Tibial nerve (tissue), 4 donors: ENCODE measurements around the gene ITGA5. TPM values are rescaled to one million over a fixed set of nuclear protein-coding genes. Genes with fewer than 3 reads are reported as not detected.

Source experiments
- DNase-seq, 2 donors: peaks; one replicate each; pipeline ENCODE4 v3.0.0-alpha.2; 2019; ENCODE audit warnings: low spot score in 2 of 2
- H3K27ac ChIP-seq, 4 donors: fragments of 200-600 bp; sonication (generic) in 3 of 4; one replicate each; pipeline ENCODE4 v1.5.1; 2017 to 2019; ENCODE audit warnings: mild to moderate bottlenecking in 1 of 4
- H3K27me3 ChIP-seq, 2 donors: fragments of 200-600 bp; sonication (generic) in 1 of 2; one replicate each; pipeline versions ENCODE4 v1.5.1 to v1.6.0; 2017 to 2019
- H3K36me3 ChIP-seq, 3 donors: fragments of 200-600 bp; sonication (generic); one replicate each; pipeline ENCODE4 v1.5.1; 2018 to 2019
- H3K4me1 ChIP-seq, 4 donors: fragments of 200-600 bp; sonication (generic) in 3 of 4; one replicate each; pipeline ENCODE4 v1.5.1; 2017 to 2019
- H3K4me3 ChIP-seq, 4 donors: fragments of 200-600 bp; sonication (generic) in 3 of 4; one replicate each; pipeline ENCODE4 v1.5.1; 2017 to 2019; ENCODE audit warnings: mild to moderate bottlenecking in 1 of 4, moderate library complexity in 1 of 4
- H3K9me3 ChIP-seq, 4 donors: fragments of 200-600 bp; sonication (generic) in 3 of 4; one replicate each; pipeline ENCODE4 v1.5.1; 2017 to 2019
- CTCF ChIP-seq, 5 experiments: fragments of 200-600 bp in 3 of 5; fragments of 450-650 bp in 2 of 5; sonication (generic) in 3 of 5; IDR thresholded peaks; one replicate each; pipeline ENCODE4 v1.5.1; 2016 to 2019; ENCODE audit warnings: antibody characterized with exemption in 5 of 5, mild to moderate bottlenecking in 3 of 5, moderate library complexity in 2 of 5
- EP300 ChIP-seq, 2 donors: sonication (generic); formaldehyde crosslinking; IDR thresholded peaks; one replicate each; pipeline ENCODE4 v1.6.1; 2017; ENCODE audit warnings: antibody characterized with exemption in 2 of 2, mild to moderate bottlenecking in 1 of 2
- POLR2A ChIP-seq, 2 donors: fragments of 450-650 bp; IDR thresholded peaks; one replicate each; pipeline ENCODE4 v1.6.1; 2017; ENCODE audit warnings: antibody characterized with exemption in 2 of 2, mild to moderate bottlenecking in 2 of 2, moderate library complexity in 2 of 2
- WGBS, 2 donors: methylation state at CpG; one replicate each; pipeline ENCODE4 v1.1.5; 2018; 5-methylcytosine and 5-hydroxymethylcytosine counted together
- total RNA-seq, 4 donors: library from RNA; depleted of rRNA; stranded (reverse); fragments of >200 nt; gene quantifications; one replicate each; pipeline ENCODE4 v1.1.0, GENCODE V29; 2016

ITGA5 gene
- total RNA-seq, 4 donors from 2014 or later: 73.6 to 145 (median 123) TPM

DNA sequence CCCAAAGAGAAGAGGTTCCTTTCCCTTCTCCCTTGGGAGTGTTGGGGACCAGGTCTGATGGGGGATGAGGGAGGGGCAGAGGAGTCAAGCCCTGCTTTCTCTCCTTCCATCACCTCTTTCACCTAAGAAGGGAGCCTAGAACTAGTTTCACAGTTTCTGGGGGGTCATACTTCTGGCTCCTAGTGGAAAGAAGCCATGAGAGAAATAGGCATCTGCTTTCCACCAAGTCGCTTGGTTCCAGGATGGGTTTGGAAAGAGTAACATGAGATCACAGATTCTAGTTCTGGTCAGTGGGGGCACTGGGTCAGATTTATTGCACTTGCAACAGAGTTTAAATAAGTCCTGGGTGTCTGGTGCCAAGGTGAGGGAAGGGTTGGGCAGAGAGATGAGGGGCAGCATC, 24.1 kb downstream of the ITGA5 start:
- DNase-seq: no peak
- TF ChIP-seq EP300 (IDR thresholded peaks at IDR 0.05) (no peak), POLR2A (IDR thresholded peaks at IDR 0.05) (no peak), CTCF (IDR thresholded peaks at IDR 0.05) (no peak)
- no peaks in the 10 kb centered on the region for H3K9me3 ChIP-seq
- H3K4me1 ChIP-seq: peaks cover 0 to 15% (median 6%) of the 10 kb centered on the region in 4 donors
- H3K36me3 ChIP-seq: peaks cover 0 to 57% (median 0%) of the 10 kb centered on the region in 3 donors
- H3K4me3 ChIP-seq: no peak overlapping the region
- no peaks in the 10 kb centered on the region for H3K27me3 ChIP-seq
- 94 to 95% methylated on average over 1 of the region's 1 CpG for WGBS, 2 donors
- no peak overlapping the region for H3K27ac ChIP-seq

DNA sequence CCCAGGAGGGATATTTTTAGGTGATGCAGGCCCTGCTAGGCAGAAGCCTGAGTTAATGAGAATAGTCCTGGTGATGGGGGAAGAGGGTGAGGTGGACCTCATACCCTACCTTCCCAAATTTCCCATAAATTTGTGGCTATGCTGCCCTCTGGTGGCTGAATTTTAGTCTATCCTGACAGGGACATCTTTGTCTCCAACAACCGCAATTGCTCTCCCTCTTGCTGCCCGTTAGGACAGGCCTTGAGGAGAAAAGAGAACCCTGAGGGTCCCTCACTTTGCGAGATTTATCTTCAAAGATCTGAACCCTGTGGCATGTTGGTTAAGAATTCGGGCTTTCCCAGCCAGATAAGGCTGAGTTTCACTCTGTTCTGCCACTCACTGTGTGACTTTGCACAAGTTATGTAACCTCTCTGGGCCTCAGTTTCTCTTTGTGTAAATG, 24.8 kb downstream of the ITGA5 start:
- H3K36me3 ChIP-seq: peaks cover 0 to 50% (median 0%) of the 10 kb centered on the region in 3 donors
- H3K4me3 ChIP-seq: no peak overlapping the region
- no peaks in the 10 kb centered on the region for H3K27me3 ChIP-seq
- no peaks in the 10 kb centered on the region for H3K9me3 ChIP-seq
- 29 to 33% methylated on average over 4 of the region's 4 CpGs for WGBS, 2 donors
- peaks cover 0 to 11% (median 6%) of the 10 kb centered on the region in 4 donors for H3K4me1 ChIP-seq
- TF ChIP-seq EP300 (IDR thresholded peaks at IDR 0.05) (no peak), POLR2A (IDR thresholded peaks at IDR 0.05) (no peak), CTCF (IDR thresholded peaks at IDR 0.05) (peak; percentile 56 to 66 (median 61))
- H3K27ac ChIP-seq: no peak overlapping the region
- DNase-seq: peak in 1 of 2 donors; percentile 77

GRCh38 chr12:54393743-54394142, 25.3 kb downstream of the ITGA5 start:
- DNase-seq: no peak
- Histone ChIP-seq H3K9me3 (no peaks in the 10 kb centered on the region), H3K4me3 (no peak overlapping the region), H3K36me3 (peaks cover 0 to 44% (median 0%) of the 10 kb centered on the region in 3 donors), H3K27ac (no peak overlapping the region), H3K27me3 (no peaks in the 10 kb centered on the region), H3K4me1 (peaks cover 0 to 11% (median 6%) of the 10 kb centered on the region in 4 donors)
- WGBS, 2 donors: 70 to 76% methylated on average over 3 of the region's 3 CpGs
- TF ChIP-seq POLR2A (IDR thresholded peaks at IDR 0.05) (no peak), EP300 (IDR thresholded peaks at IDR 0.05) (no peak), CTCF (IDR thresholded peaks at IDR 0.05) (no peak)

GRCh38 chr12:54393207-54393609, 25.9 kb downstream of the ITGA5 start:
- Histone ChIP-seq H3K4me1 (peaks cover 0 to 13% (median 6%) of the 10 kb centered on the region in 4 donors), H3K9me3 (no peaks in the 10 kb centered on the region), H3K27me3 (no peaks in the 10 kb centered on the region), H3K27ac (no peak overlapping the region), H3K4me3 (no peak overlapping the region), H3K36me3 (peaks cover 0 to 39% (median 0%) of the 10 kb centered on the region in 3 donors)
- 66 to 71% methylated on average over 6 of the region's 6 CpGs for WGBS, 2 donors
- DNase-seq: no peak
- TF ChIP-seq POLR2A (IDR thresholded peaks at IDR 0.05) (no peak), EP300 (IDR thresholded peaks at IDR 0.05) (no peak), CTCF (IDR thresholded peaks at IDR 0.05) (no peak)

GRCh38 chr12:54392485-54393206, 26.4 kb downstream of the ITGA5 start:
- DNase-seq: no peak
- Histone ChIP-seq H3K27ac (no peak overlapping the region), H3K9me3 (no peaks in the 10 kb centered on the region), H3K27me3 (no peaks in the 10 kb centered on the region), H3K36me3 (peaks cover 0 to 33% (median 0%) of the 10 kb centered on the region in 3 donors), H3K4me1 (peaks cover 0 to 17% (median 6%) of the 10 kb centered on the region in 4 donors), H3K4me3 (no peak overlapping the region)
- no peak for TF ChIP-seq EP300 (IDR thresholded peaks at IDR 0.05)
- no peak for TF ChIP-seq CTCF (IDR thresholded peaks at IDR 0.05)
- no peak for TF ChIP-seq POLR2A (IDR thresholded peaks at IDR 0.05)
- WGBS, 2 donors: 84 to 90% methylated on average over 8 of the region's 8 CpGs
